Glomerular visceral epithelial cell (primary cell): ENCODE measurements around the gene IL27RA.
"Not testable (repeated sequence)": the region's sequence is repeated elsewhere in the genome, so short reads cannot be mapped to it uniquely, and the experiment has no call there.

Experiments used
- DNase-seq: peaks from one replicate; pipeline ENCODE4 v3.0.0-alpha.2; 2016; ENCODE audit errors: extremely low spot score

Gene IL27RA

DNA sequence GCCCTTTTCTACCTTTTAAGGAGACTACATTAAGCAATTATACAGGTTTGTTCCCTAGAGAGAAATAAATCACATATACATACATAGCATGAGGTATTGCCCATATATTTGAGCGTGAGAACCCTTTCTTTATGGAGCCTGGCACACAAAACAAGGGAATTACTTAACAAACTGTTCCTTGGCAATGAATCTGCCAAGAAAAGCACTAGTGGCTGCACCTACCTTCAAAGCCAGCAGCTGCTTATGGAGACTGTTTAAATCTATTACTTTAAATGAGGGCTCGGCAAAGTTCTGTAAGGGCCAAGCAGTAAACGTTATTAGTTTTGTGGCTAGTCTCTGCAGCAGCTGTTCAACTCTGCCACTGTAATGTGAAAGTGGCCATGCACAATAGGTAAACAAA lies 32.5 kb upstream of the IL27RA start:
- DNase-seq = no peak

GRCh38 chr19:14000691-14001375 lies 30.7 kb upstream of the IL27RA start:
- no peak for DNase-seq

DNA sequence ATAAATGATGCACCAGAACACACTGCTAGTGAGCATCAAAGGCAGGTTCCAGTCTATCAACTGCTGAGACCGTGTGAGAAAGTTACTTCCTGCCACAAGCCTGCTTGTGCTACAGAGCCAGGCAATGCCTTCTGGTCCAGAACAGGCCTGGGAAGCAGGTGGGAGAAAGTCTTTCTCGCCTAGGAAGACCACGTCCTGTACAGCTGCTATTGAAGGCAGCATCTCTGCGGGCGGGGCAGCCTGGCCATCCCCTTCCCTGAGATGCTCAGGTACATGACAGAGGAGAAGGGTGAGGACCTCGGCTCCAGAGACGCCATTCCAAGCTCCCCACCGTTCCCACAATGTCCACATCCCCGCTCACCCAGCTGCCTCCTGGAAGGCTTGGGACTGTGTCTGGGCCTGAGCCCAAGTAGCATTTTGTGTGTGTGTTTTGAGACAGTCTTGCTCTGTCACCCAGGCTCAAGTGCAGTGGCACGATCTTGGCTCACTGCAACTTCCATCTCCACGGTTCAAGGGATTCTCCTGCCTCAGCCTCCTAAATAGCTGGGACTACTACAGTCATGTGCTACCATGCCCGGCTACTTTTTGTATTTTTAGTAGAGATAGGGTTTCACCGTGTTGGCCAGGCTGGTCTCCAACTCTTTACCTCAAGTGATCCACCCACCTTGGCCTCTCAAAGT lies 28.9 kb upstream of the IL27RA start:
- no peak for DNase-seq

- DNase-seq = no peak
Measured at GRCh38 chr19:14003251-14004055, 28.1 kb upstream of the IL27RA start.

- DNase-seq = no peak
Measured at GRCh38 chr19:14004619-14005348, 26.8 kb upstream of the IL27RA start.

GRCh38 chr19:14005349-14006084 lies 26.0 kb upstream of the IL27RA start:
- peak; percentile 93 for DNase-seq

DNA sequence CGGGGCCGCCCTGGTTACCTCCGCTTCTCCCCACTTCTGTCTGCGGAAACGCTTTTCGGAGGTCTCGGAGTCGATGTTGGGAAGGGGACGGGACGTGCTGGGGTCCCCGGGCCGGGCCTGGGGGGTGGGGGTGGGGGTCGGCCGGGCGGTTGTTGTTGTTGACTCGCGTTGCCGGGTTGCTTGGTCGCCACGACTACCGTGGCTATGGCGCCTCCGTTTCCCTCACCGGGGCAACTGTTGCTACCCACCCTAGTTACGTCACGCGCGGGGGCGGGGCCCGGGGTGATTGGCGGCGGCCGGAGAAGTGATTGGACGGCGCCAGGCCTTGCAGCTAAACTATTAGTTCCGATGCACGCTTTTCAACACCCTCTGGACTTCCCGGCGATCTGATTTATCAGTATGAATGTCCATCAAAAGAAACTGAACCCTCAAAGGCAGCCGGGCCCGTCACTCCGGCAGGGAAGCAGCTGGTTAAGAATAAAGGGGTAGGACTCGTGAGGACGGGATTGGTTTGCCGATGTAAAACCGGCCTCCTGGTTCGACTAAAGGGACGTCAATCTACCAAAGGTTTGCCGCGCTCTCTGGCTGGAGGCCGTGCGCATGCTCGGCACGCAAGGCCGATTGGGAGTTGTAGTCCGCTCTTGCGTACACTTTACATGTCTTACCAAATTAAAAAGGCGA lies 25.3 kb upstream of the IL27RA start, which contains the start of gene RFX1:
TSS of gene RFX1 (minus strand) at position 236 of the 681 bp plus-strand sequence. CDS start 12,477 bp downstream, outside the sequence.
- peak; percentile 100 for DNase-seq

GRCh38 chr19:14006766-14007562 lies 24.6 kb upstream of the IL27RA start:
- DNase-seq = no peak

DNA sequence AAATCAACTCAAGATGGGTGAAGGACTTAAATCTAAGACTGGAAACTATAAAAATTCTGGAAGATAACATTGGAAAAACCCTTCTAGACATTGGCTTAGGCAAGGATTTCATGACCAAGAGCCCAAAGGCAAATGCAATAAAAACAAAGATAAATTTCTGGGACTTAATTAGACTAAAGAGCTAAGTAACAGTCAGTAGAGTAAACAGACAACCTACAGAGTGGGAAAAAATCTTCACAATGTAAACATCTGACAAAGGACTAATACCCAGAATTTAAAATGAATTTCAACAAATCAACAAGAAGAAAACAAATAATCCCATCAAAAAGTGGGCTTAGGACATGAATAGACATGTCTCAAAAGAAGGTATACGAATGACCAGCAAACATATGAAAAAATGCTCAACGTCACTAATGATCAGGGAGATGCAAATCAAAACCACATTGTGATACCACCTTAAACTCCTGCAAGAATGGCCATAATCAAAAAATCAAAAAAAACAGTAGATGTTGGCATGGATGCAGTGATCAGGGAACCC lies 19.1 kb upstream of the IL27RA start:
- no peak for DNase-seq

GRCh38 chr19:14015524-14016035 lies 16.0 kb upstream of the IL27RA start:
- DNase-seq = peak; percentile 37

DNA sequence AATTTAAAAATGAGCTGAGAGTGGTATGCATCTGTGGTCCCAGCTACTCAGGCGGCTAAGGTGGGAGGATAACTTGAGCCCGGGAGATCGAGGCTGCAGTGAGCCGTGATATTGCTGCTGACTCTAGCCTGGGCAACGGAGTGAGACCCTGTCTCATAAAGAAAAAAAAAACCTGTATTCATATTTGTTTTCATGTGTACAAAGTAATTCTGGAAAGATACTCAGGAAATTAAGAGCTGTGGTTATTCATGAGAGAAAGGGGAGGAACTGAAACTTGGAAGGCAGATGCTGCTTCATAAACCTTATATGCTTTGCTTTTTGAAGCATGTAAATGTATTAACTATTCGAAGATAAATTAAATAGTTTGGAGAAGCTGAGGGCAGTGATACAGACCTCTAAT lies 12.5 kb upstream of the IL27RA start:
- DNase-seq = no peak

- not testable (repeated sequence) for DNase-seq
Measured at GRCh38 chr19:14019739-14020138, 11.8 kb upstream of the IL27RA start.

GRCh38 chr19:14021474-14021873 lies 10.1 kb upstream of the IL27RA start:
- DNase-seq = no peak

DNA sequence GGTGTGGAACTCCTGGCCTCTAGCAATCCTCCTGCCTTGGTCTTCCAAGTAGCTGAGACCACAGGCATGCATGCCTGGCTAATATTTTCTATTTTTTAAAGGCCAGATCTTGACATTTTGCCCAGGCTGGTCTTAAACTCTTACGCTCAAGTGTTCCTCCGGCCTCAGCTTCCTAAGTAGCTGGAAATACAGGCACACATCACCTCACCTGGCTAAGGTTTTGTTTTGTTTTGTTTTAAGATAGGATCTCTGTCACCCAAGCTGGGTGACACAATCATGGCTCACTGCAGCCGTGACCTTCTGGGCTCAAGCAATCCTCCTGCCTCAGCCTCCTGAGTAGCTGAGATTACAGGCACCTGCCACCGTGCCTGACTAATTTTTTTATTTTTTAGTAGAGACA lies 9.1 kb upstream of the IL27RA start:
- no peak for DNase-seq

DNA sequence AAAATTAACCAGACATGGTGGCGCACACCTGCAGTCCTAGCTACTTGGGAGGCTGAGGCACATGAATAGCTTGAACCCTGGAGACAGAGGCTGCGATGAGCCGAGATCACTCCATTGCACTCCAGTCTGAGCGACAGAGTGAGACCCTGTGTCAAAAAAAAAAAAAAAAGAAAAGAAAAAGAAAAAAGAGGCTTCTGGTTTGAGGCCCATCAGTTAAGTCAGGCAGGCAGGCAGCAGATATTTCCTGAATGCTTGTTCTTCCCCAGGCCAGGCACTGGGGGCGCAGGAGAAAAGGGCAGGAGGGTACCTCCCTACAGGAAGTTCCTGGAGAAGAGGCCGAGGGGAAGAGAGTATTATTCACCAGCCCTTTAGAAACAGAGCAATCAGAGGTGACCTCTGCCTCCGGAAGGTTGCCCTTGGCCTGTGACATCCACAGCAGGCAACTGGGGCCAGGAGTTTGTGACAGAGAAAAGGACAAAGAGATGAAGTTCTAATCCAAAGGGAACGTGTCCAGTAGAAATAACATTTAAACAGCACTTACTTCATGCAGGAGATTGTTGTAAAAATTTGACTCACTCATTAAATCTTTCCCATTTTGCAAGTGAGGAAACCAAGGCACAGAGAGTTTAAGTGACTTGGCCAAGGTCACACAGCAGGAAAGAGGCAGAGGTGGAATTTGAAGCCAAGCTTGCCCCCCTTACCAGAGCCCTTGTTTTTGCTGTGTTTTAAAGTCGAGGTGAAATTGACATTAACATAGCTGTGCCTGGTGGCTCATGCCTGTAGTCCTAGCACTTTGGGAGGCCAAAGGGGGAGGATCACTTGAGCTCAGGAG lies 7.9 kb upstream of the IL27RA start:
- peak; percentile 66 for DNase-seq

DNA sequence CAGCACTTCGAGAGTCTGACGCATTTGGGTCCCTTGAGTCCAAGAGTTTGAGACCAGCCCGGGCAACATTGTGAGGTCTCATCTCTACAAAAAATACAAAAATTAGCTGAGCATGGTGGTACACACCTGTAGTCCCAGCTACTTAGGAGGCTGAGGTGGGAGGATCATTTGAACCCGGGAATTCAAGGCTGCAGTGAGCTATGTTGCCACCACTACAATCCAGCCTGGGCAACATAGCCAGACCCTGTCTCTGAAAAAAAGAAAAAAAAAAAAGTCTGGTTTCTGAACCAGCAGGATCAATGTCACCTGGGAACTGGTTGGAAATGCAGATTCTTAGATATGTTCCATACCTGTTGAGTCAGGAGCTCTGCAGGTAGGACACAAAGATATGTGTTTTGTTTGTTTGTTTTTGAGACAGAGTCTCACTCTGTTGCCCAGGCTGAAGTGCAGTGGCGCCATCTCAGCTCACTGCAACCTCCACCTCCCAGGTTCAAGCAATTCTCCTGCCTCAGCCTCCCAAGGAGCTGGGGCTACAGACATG lies 4.8 kb upstream of the IL27RA start:
- DNase-seq = not testable (repeated sequence)

- DNase-seq = no peak
Measured at GRCh38 chr19:14027856-14028450, 3.6 kb upstream of the IL27RA start, which contains the start of gene RLN3. Gene RLN3 (plus strand): TSS chr19:14028148. CDS start chr19:14028205, 57 bp downstream.
